ENCODE results near the gene WDR20.

DNA sequence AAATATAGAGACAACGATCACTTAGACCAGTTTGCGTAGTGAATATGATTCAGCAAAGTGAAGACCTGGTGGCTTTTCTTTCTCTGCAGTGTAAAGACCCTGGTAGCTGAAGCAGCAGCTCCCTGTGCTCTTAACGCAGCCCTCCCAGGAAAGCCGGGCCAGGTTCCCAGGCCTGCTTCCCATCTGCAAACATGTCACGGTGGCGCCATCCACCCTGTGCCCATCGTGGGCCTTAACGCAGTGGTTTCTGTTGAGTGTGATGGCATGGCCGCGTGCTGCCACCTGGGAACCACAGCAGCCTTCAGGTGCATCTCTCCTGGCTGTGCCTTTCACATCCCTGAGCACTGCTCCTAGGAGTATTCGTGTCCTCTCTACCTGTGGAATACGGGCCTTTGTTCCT, 71.5 kb downstream of the WDR20 start:
- TF ChIP-seq, protein P1, sequence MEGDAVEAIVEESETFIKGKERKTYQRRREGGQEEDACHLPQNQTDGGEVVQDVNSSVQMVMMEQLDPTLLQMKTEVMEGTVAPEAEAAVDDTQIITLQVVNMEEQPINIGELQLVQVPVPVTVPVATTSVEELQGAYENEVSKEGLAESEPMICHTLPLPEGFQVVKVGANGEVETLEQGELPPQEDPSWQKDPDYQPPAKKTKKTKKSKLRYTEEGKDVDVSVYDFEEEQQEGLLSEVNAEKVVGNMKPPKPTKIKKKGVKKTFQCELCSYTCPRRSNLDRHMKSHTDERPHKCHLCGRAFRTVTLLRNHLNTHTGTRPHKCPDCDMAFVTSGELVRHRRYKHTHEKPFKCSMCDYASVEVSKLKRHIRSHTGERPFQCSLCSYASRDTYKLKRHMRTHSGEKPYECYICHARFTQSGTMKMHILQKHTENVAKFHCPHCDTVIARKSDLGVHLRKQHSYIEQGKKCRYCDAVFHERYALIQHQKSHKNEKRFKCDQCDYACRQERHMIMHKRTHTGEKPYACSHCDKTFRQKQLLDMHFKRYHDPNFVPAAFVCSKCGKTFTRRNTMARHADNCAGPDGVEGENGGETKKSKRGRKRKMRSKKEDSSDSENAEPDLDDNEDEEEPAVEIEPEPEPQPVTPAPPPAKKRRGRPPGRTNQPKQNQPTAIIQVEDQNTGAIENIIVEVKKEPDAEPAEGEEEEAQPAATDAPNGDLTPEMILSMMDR (IDR thresholded peaks at IDR 0.05): no peak
- no peak for TF ChIP-seq POLR2A (IDR thresholded peaks at IDR 0.05)

All from Peyer's patch (tissue), 4 donors.